Inflammatory macrophage (primary cell): ENCODE measurements around the gene C7orf57.

ENCODE experiments used
- DNase-seq, 2 donors: peaks; one replicate each; pipeline ENCODE4 v3.0.0-alpha.2; 2020 to 2022

Gene C7orf57

GRCh38 chr7:48109848-48110663, 74.7 kb downstream of the C7orf57 start:
- peak; percentile 70 for DNase-seq

GRCh38 chr7:48110868-48111267, 75.5 kb downstream of the C7orf57 start:
- DNase-seq, result no peak
